Measurements from ENCODE around the gene FBXO2. TPM values are rescaled to one million over a fixed set of nuclear protein-coding genes. Genes with fewer than 3 reads are reported as not detected.

FBXO2 gene
- total and polyA plus RNA-seq, 2 of the 4 experiments (the other 2 are of a cell fraction): 0.36 to 1.7 TPM

- no peak overlapping the region for H3K4me2 ChIP-seq (ENCODE audit: low read depth, low read length)
- ChIA-PET POLR2A (ENCODE audit: unreplicated experiment) (no interaction called here), CTCF (no interaction called here)
- H3K4ac ChIP-seq (ENCODE audit: low read depth, low read length): no peak overlapping the region
- H2BK15ac ChIP-seq (ENCODE audit: low read depth, low read length): no peak overlapping the region
- no peaks in the 10 kb centered on the region for H3K79me1 ChIP-seq (ENCODE audit: low read depth in 1 of 2, low read length in 2 of 2)
- no peak overlapping the region for H2BK120ac ChIP-seq (ENCODE audit: low read depth, low read length)
- DNase-seq: no peak
- H4K8ac ChIP-seq (ENCODE audit: low read depth in 2 of 2, low read length in 2 of 2): no peak overlapping the region
- H3K9me3 ChIP-seq (ENCODE audit: control insufficient read depth, insufficient read depth, low read length): no peaks in the 10 kb centered on the region
- H3K27ac ChIP-seq (ENCODE audit: insufficient read depth, low read length): no peak overlapping the region
- intact Hi-C loops (cut with micrococcal nuclease): no loop called here
- no CpG with 5 or more reads among the region's 3 CpGs for WGBS, 2 experiments (ENCODE audit: extremely low coverage in 2 of 2, insufficient read length in 1 of 2)
- in situ Hi-C loops (cut with MboI; ENCODE audit: low sequenced_read_pairs): no loop called here
- TF ChIP-seq SMC3 (IDR thresholded peaks at IDR 0.05; ENCODE audit: low read depth, low read length) (no peak), CEBPB (IDR thresholded peaks at IDR 0.05; ENCODE audit: low read depth, low read length) (no peak), POLR2A (IDR thresholded peaks at IDR 0.05; ENCODE audit: low read depth, low read length) (no peak), CTCF (conservative IDR thresholded peaks at IDR 0.05; ENCODE audit: low read depth, low read length) (no peak), RAD21 (IDR thresholded peaks at IDR 0.05; ENCODE audit: low read length) (no peak), NFE2L2 (IDR thresholded peaks at IDR 0.05; ENCODE audit: low read depth, low read length) (no peak), BHLHE40 (IDR thresholded peaks at IDR 0.05; ENCODE audit: low read depth, low read length) (no peak), RCOR1 (IDR thresholded peaks at IDR 0.05; ENCODE audit: insufficient replicate concordance, low read length) (no peak), RFX5 (IDR thresholded peaks at IDR 0.05; ENCODE audit: low read depth, low read length) (no peak), MAFK (IDR thresholded peaks at IDR 0.05; ENCODE audit: low read depth, low read length) (no peak), CHD1 (IDR thresholded peaks at IDR 0.05; ENCODE audit: low read depth, low read length) (no peak), FOS (IDR thresholded peaks at IDR 0.05; ENCODE audit: low read depth, low read length) (no peak), MAZ (IDR thresholded peaks at IDR 0.05; ENCODE audit: borderline replicate concordance, low read depth, low read length) (no peak), ELK1 (IDR thresholded peaks at IDR 0.05; ENCODE audit: borderline replicate concordance, low read depth, low read length) (no peak), MXI1 (IDR thresholded peaks at IDR 0.05; ENCODE audit: borderline replicate concordance, low read depth, low read length) (no peak)
- H4K91ac ChIP-seq (ENCODE audit: insufficient read depth, low read depth, low read length): no peak overlapping the region
- no TSS peak for BruUV-seq (replicated peaks)
- no peak overlapping the region for H3K4me3 ChIP-seq (ENCODE audit: insufficient read depth, low read depth, low read length)
- no peaks in the 10 kb centered on the region for H3K9me1 ChIP-seq (ENCODE audit: insufficient read depth, low read length)
- H3K9ac ChIP-seq (ENCODE audit: low read depth, low read length): no peak overlapping the region
- no peak for ATAC-seq (ENCODE audit: low read depth)
- H2AK5ac ChIP-seq (ENCODE audit: low read depth, low read length): no peak overlapping the region
- no peaks in the 10 kb centered on the region for H3K4me1 ChIP-seq (ENCODE audit: control insufficient read depth, insufficient read depth, low read length)
- dilution Hi-C loops (cut with HindIII; ENCODE audit: low sequenced_read_pairs, unreplicated experiment): no loop called here
- no peak overlapping the region for H2BK20ac ChIP-seq (ENCODE audit: low read depth, low read length)
- no peak overlapping the region for H2AFZ ChIP-seq (replicated peaks; ENCODE audit: low read length, poor library complexity)
- H3K18ac ChIP-seq (ENCODE audit: low read depth, low read length): no peak overlapping the region
- H4K20me1 ChIP-seq (ENCODE audit: insufficient read depth, low read length): no peaks in the 10 kb centered on the region
- H3K23ac ChIP-seq (ENCODE audit: low read depth, low read length): no peak overlapping the region
- H3K56ac ChIP-seq (ENCODE audit: extremely low read depth, insufficient read depth, low read length): no peak overlapping the region
- peaks cover 13% of the 10 kb centered on the region; the same call in 1 of the 2 replicates for H3K27me3 ChIP-seq (ENCODE audit: control insufficient read depth, insufficient read depth, low read length)
- H2AK9ac ChIP-seq (replicated peaks; ENCODE audit: low read depth, low read length, poor library complexity): no peak overlapping the region
- no peaks in the 10 kb centered on the region for H3K36me3 ChIP-seq (ENCODE audit: control insufficient read depth, insufficient read depth, low read length)
- H2BK5ac ChIP-seq (ENCODE audit: low read depth, low read length, poor library complexity, severe bottlenecking): no peak overlapping the region
- no peak overlapping the region for H4K5ac ChIP-seq (ENCODE audit: low read depth, low read length)
- H3K14ac ChIP-seq (replicated peaks; ENCODE audit: low read depth, low read length): no peak overlapping the region
Measured at GRCh38 chr1:11622398-11622797, 31.8 kb downstream of the FBXO2 start.

Measured in IMR-90 (cell line).